Inflammatory macrophage (primary cell): Measurements from ENCODE around the gene KDM2B.
"Not testable (repeated sequence)": the region's sequence is repeated elsewhere in the genome, so short reads cannot be mapped to it uniquely, and the experiment has no call there.

Source experiments
- DNase-seq, 2 donors: peaks; one replicate each; pipeline ENCODE4 v3.0.0-alpha.2; 2020 to 2022

Gene KDM2B

DNA sequence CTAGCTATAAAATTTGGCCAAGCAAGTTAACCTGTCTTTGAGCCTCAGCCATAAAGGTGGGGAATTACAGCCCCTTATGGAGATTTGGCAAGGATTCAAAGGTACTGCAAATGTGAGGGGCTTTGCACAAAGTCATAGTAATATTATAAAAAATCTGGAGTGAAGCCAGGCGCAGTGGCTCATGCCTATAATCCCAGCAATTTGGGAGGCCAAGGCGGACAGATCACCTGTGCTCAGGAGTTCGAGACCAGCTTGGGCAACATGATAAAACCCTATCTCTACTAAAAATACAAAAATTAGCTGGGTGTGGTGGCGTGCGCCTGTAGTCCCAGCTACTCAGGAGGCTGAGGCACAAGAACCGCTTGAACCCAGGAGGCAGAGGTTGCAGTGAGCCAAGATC lies 4.1 kb upstream of the KDM2B start:
- not testable (repeated sequence) for DNase-seq

DNA sequence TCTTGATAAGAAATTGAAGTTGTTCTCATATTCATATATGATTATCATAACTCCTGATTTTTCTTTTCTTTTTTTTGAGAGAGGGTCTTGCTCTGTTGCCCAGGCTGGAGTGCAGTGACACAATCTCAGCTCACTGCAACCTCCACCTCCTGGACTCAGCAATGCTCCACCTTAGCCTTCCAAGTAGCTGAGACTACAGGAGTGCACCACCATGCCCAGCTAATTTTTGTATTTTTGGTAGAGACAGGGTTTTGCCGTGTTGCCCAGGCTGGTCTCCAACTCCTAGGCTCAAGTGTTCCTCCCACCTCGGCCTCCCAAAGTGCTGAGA lies 2.5 kb upstream of the KDM2B start:
- DNase-seq = not testable (repeated sequence)

DNA sequence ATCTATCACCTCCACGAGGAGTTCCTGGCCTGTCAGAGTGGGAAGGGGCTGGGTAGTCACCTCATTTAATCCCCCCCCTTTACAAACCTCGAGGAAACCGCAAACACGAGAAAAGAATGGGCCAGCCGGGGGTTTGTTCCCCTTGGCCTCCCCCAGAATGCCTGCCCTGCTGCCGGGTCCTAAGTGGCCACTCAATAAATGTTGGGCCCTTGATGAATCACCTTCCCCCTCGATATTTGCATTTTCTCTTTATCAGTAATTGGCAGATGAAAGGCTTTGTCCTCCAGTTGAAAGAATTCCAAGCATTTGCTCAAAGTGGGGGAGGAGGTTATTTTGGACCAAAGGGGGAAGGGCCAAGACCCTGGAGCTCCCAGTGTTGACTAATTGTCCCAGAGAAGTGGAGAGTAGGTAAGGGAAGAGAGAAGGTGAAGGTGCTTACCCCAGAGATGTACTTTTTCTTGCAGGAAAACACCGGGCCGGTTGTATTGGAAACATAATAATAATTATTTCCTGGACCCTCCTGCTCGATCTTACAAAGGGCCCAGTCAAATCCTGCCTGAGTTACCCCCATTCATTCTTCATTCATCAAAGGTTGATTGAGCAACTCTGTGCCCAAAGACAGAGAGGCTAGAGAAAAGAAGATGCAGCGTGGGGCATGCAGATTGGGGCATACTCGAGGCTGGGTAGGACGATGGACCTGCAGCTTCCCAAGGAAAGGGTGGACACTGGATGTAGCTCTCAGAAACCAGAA lies 1.9 kb upstream of the KDM2B start:
- DNase-seq = no peak

DNA sequence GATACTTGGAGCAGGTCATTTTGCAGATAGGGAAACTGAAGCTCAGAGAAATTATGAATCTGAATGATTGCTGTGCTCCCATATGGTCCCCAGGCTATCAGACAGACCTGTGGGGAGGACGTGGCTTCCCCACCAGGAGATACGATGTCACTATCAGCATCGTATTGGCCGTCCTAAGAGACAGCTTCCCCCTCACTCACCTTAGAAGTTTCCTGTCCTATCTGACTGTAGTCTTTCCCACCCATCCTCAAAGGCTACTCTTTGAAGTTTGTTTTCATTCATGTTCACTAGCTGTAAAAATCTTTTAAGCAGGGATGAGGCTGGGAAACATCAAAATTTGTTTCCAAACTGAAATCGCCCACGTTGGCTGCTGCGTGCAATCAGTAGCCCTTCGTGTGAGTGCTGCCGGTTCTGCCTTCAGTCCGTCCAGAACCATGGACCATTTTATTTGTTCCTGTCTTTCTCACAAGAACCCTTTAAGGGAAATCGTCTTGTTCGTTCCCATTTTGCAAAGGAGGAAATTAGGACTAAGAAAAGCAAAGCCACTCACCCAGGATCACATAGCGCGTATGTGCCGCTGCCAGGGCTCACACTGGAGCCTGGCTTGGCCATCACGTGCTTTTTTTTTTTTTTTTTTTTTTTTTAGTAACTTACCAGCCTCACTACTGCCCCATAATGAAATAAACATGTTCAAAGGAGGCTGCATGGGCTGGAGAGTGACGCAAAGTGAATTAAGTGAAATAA lies 1.0 kb upstream of the KDM2B start:
- peak; percentile 61 to 72 for DNase-seq

DNA sequence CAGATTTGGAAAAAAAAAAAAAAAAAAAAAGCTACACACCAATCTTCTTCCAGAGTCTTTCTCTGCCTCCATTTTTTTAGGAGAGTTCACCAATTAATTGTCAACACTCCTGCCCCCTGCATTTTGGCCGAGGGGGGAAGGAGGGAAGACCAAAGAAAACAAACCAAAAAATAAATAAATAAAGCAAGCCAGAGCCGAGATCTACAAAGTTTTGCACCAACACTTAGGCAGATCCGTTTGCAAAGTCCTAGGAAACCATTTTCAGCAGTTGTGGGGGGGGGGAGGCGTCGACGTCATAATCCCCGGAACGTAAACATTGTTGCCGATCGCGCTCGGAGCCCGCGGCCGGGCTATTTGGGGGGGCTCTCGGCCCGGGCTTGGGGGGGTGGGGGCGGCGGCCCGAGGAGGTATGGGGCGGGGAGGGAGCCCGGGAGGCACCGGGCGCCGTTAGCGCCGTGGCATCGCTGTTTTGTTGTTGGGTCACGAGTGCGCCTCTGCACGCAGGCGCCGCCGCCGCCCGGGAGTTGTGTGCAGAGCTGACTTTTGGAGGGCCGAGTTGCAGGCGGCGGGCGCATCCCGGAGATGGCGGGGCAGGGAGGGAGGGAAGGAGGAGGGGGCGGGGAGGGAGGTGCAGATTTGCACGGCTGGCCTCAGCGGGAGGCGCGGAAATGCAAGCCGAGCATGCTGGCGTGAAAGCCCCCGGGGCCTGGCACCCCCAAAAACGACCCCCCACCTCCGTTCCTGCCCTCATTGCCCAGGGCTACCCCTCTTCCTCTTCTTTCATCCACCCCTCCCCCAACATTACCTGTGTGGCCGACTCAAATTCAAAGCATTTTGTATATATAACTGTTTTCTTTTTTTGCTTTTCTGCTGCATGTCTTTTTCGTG lies 598 bp downstream of the KDM2B start:
- peak; percentile 46 to 67 for DNase-seq

DNA sequence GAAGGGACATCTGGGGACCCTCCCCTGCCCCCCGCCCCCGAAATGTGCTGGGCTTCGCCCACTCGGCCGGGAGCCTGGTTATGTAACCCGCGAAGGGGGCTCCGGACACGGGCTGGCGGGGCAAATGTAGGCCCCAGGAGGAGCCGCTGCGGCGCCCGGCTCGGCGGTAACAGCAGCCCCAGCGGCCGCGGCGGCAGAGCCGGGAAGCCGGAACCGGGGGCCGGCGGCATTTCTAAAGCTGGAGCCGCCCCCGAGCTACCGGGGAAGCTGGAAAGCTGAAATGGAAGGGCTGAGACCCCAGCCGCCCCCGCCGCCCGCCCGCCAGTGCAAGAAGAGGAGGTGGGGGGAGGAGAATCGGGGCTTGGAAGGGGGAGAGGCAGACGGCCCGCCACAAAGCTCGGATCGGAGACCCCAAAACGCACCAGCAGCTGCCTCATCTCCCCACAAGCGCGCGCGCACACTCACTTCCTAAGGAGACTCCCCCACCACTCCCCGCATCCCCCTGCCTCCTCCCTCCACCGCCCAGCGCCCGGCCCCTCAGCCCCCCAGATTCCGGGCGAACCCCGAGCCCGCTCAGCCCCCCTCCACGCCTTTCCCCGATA lies 1.5 kb downstream of the KDM2B start:
- no peak for DNase-seq

DNA sequence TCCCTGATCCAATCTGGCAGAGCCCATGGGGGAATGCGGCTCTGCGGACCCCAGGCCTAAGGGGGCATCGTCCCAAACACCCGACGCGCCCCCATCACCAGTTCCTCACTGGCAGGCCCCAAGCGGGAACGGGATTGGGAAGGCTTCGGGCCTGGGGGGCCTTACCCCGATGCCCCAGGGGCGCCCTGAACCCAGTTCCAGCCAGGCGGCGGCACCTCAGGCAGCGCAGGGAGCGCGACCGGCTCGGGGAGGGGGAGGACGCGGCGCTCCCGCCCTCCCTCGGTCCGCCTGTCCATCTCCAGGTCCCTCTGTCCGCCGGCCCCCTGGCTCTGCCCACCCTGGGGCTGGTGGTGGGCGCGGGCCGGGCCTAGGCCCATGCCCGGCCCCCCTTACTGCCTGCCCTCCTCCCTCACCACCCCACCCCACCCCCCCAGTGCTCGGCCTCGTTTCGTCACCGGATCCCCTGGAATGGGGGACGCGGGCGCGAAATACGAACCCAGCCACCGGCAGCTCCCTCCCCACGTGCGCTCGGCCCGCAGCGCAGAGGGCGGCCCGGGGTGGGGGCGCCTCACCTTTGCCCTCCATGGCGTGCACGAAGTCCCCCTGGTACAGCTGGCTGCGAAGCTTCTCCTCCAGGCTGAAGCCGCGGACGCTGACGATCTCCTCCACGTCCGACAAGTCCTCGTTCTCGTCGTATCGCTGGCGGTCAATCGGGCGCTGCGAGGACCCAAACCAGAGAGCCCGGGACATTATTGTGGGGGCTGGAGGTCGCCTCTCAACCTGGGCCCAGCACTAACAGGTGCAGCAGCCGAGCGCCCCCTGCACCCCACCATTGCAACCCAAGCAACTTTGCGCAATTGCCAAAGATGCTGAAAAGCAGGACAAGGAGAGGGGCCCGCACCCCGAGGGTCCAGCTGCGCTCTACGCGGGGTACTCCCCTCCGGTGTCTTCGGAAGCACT lies 2.3 kb downstream of the KDM2B start:
- no peak for DNase-seq

DNA sequence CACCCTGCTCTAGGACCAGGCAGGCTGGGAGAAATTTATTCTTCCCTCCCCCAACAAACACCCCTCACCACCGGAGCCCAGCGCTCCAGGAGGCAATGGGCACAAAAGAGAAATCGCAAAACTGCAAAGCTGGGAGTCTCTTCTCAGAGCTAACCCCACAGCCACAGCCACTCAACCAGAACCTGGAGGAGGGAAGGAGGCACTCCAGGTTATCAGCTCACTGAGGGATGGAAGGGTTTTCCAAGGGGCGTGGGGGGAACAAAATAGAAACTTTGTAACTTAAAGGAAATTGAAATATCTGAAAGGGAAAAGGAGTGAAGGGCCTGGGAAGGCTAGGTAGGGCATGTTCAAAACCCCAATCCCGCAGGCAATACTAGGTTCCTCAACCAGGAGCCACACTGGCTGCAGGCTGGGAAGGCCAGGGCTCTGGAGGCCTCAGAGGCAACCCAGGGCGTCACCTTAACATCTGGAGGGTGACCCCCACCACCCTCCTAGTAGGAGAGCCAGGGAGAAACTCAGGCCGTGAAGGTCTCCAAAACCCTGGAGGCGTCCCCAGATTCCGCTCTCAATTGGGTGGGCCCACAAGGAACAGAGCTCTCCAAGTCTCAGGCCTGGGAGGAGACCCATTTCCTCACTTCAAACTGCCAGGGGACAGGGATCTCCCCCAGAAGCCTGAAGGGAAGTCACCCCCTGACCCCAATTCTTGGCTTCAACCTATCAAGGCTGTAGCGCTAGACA lies 3.2 kb downstream of the KDM2B start:
- no peak for DNase-seq

DNA sequence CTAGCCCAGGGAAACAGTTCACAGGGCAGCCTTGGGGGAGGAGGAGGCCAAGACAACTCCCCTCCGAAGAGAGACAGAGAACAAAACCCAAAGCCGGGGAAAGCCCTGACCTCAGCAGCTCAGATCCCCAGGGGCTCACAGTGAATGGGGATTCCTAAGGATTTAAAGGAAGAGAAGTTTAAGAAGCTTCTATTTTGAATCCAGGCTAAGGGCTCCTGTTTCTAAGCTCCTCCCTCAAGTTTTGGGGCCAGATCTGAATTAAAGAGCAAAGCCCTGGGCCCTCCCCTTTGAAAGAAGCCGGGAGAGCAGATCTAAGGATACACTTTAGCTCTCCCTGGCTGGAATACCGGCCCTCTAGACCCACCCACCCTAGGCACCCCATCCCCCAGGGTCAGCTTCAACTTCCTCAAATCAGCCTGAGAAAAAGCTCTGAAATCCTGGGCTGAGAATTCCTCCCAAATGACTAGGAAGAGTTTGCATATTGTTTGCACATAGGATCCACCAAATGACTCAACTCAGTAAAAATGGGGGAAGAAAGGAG lies 3.9 kb downstream of the KDM2B start:
- DNase-seq = peak; percentile 14 to 34

DNA sequence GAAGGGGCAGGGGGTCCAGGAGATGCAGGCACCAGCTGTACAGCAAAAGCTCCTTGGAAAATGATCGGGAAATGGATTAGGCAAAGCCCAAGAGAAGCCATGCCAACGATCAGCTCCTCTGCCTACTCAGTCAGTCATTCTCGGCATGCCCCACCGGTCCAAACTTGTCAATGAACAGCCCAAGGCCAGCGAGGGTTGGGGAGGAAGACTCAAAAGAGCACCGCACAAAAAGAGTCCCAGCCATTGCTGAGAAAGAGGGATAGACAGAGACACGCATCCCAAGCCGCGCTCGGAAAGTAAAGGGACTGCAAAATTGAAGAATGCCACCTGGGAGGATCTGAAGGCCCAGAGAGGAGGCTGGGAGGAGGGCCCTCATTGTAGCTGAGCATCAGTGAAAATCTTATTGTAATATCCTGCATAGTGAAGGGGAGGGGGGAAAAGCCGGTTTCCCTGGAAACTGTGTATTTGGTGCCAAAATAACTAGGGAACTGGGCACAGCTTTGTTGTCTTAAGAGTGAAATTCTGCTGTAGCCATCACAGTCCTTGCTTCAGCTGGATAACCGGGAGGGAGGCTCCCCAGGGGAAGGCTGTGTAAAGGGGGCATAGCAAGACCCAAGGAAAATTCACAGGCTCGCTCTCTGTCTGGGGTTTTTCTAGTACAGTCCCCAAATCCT lies 4.7 kb downstream of the KDM2B start:
- no peak for DNase-seq

DNA sequence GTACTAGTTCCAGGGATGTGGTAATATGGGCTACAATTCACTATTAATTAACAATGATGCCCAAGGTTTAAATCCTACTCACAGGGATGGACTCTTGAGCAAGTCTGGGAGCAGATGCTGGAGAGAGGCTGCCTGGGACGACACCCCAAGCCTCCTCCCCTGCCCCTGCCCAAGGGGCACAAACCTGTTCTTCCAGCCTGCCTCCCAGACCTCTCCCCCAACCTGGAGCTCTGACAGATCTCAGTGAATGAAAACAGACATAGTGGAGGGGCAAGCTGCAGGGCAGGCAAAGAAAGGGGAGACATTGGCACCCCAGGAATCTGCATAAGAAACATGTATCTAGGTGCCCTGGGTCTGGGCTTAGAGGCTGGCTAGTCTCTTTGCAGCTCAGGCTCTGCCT lies 5.8 kb downstream of the KDM2B start:
- DNase-seq = no peak

DNA sequence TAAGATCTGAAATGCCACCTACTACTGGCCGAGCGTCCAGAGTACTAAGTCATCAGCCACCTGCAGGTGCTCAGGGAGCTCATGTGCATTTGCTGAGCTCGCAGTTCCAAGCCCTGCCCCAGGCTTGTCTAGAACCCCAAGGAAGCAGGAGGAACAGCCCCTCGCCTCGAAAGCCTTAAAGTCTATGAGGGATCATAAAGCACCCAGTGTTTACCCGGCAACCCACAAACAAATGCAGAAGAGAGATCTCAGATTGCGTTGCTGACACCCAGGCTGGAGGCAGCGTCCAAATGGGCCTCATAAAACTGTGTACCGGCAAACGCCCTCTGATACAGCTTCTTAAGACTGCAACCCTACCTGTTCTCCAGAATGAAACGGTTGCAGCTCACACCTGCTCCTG lies 6.8 kb downstream of the KDM2B start:
- no peak for DNase-seq

DNA sequence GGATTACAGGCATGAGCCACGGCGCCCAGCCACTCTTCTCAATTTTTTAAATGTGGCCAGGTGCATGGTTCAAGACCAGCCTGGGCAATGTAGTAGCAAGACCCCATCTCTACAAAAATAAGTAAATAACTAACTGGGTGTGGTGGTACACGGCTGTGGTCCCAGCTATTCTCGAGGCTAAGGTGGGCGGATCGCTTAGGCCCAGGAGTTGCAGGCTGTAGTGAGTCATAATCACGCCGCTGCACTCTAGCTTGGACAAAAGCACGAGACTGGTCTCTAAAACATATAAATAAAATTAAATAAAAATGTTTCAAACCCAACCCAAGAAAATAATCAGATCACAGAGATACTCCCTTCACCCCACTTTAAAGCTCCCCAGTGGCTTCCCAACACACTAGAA lies 8.9 kb downstream of the KDM2B start:
- DNase-seq = peak; percentile 15 to 56

DNA sequence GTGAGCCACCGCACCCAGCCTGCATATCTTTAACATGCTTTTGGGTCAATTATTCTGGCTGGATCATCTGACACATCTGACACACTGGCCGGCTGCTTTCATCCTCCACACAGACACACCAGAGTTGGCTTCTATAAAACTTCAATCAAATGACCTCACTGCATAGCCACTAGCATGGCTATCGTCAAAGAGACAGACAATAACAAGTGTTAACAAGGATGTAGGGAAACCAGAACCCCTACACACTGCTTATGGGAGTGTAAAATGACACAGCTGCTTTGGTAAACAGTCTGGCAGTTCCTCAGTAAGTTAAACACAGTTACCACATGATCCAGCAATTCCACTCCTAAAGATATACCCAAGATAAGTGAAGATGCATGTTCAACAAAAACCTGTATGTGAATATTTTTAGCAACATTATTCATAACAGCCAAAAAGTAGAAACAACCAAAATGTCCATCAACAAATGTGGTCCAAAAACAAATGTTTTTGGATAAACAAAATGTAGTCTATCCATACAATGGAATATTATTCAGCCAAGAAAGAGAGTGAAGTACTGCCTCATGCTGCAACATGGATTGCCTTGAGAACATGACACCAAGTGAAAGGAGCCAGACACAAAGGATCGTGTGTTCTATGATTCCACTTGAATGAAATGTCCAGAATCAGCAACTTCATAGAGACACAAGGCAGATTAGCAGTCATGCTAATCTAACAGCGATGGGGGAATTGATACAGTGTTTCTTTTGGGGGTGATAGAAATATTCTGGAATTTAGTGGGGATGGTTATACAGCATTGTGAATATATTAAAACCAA lies 10.1 kb downstream of the KDM2B start:
- DNase-seq = peak in 1 of 2 donors; percentile 50

DNA sequence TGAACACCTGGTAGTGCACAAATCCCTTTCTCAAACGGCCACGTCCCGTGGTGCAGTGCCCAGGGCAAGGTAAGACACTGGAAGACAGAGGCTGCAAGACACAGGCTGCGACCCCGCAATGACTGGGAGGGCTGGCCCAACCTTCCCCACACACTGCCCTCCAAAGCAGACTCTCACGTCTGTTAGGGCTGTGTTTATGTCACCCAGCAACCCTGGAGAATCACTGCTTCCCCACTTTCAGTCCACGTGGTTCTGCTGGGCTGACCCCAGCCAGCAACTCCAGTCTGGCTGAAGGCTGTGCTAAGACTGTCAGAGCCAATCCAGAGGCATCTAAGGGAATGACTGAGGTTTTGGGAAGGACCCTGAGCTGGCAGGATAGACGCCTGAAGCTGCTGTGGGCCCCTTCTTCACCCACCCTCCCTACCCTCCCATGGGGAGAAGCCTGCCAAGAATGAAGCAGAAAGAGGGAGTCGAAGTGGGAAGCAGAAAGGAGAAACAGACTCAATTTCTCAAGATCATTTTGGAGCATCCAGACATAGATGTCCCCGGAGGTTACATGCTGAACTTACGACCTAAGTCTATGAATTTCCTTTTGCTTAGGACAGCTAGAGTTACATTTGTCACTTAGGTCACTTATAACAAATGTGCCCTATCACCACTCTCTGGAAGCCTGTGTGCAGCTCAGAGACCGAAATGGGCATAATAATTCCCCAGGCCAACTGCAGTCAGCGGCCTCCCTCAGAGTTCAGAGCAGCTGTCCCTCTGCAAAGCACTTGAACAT lies 11.7 kb downstream of the KDM2B start:
- DNase-seq = peak; percentile 72 to 77

DNA sequence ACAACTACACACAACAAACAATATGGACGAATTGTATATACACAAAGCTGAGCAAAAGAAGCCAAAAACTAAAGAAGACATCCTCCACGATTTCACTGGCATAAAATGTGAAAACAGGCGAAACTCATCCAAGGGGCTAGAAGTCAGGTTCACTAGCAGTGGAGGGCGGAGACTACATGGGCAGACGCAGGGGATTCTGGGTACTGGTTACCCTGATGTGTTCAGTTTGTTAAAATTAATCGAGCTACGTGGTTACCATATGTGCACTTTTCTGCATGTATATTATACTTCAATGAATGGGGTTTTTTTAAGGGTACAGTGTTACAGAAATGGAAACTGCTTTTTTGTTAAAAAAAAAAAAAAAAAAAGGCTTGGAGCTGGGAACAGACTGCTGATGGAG lies 12.3 kb downstream of the KDM2B start:
- DNase-seq = no peak

DNA sequence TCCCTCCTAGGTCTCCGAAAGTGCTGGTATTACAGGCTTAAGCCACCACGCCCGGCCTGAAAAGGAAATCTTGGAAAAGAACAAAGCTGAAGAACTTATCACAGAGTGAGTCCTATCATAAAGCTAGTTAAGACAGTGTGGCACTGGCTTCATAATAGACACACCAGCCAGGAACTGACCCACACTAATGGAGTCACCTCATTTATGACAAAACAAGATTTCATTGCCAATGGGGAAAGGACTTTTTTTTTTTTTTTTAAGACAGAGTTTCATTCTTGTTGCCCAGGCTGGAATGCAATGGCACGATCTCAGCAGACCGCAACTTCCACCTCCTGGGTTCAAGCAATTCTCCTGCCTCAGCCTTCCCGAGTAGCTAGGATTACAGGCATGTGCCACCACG lies 15.7 kb downstream of the KDM2B start:
- peak in 1 of 2 donors; percentile 33 for DNase-seq

DNA sequence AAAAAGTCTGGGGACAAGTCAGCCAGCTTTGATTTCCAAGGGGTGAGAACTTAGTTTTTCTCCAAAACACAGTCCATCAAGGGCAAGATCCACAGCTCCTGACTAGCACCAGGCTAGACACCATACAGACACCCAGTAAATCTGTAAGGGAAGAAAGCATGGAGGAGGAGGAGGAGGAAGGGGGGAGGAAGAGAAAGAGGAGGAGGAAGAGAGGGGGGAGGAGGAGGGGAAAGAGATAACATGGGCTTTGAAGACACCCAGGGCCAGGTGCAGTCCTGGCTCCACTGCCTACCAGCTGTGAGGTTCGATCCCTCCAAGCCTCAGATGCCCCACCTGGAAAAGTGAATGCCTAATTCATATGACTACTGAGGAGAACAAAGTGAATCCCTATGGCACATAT lies 18.3 kb downstream of the KDM2B start:
- no peak for DNase-seq
